ENCODE data around the gene HMG20A. TPM values are rescaled to one million over a fixed set of nuclear protein-coding genes. Genes with fewer than 3 reads are reported as not detected.

HMG20A gene
- total RNA-seq, 2 donors from 2014 or later, result 15.9 to 51.4 TPM

DNA sequence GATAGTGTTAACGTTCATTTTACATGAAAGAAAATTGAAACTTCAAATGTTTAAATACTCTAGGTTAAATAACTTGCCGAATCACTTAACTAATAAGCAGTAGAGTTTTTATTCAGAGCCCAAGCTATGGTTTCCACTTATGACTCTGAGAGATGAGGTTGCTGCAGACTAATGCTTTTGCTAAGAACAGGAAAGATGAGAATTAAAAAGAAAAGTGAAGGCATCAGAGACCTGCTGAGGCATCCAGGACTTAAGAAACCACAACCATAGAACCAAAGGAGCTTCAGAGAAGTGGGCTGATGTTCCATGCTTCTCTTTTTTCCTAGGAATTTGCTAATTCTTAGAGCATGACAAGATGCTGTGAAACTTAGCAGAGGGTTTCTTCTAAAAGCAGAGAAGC is 9.5 kb downstream of the HMG20A start:
- WGBS, result 88% methylated on average over 2 of the region's 2 CpGs
- TF ChIP-seq POLR2AphosphoS5 (IDR thresholded peaks at IDR 0.05) (no peak), POLR2A (IDR thresholded peaks at IDR 0.05) (no peak)
- TF ChIP-seq, protein P1, sequence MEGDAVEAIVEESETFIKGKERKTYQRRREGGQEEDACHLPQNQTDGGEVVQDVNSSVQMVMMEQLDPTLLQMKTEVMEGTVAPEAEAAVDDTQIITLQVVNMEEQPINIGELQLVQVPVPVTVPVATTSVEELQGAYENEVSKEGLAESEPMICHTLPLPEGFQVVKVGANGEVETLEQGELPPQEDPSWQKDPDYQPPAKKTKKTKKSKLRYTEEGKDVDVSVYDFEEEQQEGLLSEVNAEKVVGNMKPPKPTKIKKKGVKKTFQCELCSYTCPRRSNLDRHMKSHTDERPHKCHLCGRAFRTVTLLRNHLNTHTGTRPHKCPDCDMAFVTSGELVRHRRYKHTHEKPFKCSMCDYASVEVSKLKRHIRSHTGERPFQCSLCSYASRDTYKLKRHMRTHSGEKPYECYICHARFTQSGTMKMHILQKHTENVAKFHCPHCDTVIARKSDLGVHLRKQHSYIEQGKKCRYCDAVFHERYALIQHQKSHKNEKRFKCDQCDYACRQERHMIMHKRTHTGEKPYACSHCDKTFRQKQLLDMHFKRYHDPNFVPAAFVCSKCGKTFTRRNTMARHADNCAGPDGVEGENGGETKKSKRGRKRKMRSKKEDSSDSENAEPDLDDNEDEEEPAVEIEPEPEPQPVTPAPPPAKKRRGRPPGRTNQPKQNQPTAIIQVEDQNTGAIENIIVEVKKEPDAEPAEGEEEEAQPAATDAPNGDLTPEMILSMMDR (IDR thresholded peaks at IDR 0.05), result no peak
- Histone ChIP-seq H3K27ac (no peak overlapping the region), H3K4me1 (replicated peaks) (no peaks in the 10 kb centered on the region), H3K36me3 (no peaks in the 10 kb centered on the region), H3K9me3 (no peaks in the 10 kb centered on the region), H3K4me3 (no peak overlapping the region), H3K27me3 (replicated peaks; ENCODE audit: insufficient read depth) (no peaks in the 10 kb centered on the region)
- intact Hi-C loops (cut with DNase I), result no loop called here
- DNase-seq (ENCODE audit: low spot score), result no peak

GRCh38 chr15:77430652-77431051 is 10.0 kb downstream of the HMG20A start:
- H3K27me3 ChIP-seq (replicated peaks; ENCODE audit: insufficient read depth), result no peaks in the 10 kb centered on the region
- WGBS, result 58% methylated on average over 2 of the region's 2 CpGs
- H3K27ac ChIP-seq, result no peak overlapping the region
- intact Hi-C loops (cut with DNase I), result no loop called here
- no peak for DNase-seq (ENCODE audit: low spot score)
- no peaks in the 10 kb centered on the region for H3K4me1 ChIP-seq (replicated peaks)
- H3K4me3 ChIP-seq, result no peak overlapping the region
- H3K9me3 ChIP-seq, result no peaks in the 10 kb centered on the region
- H3K36me3 ChIP-seq, result no peaks in the 10 kb centered on the region
- no peak for TF ChIP-seq POLR2A (IDR thresholded peaks at IDR 0.05)
- TF ChIP-seq, protein P1 (IDR thresholded peaks at IDR 0.05), result no peak
- no peak for TF ChIP-seq POLR2AphosphoS5 (IDR thresholded peaks at IDR 0.05)

GRCh38 chr15:77436822-77437221 is 16.1 kb downstream of the HMG20A start:
- WGBS, result 87% methylated on average over 2 of the region's 2 CpGs
- no peak for DNase-seq (ENCODE audit: low spot score)
- Histone ChIP-seq H3K27me3 (replicated peaks; ENCODE audit: insufficient read depth) (no peaks in the 10 kb centered on the region), H3K9me3 (no peaks in the 10 kb centered on the region), H3K4me1 (replicated peaks) (no peaks in the 10 kb centered on the region), H3K27ac (no peak overlapping the region), H3K36me3 (no peaks in the 10 kb centered on the region), H3K4me3 (no peak overlapping the region)
- TF ChIP-seq, protein P1 (IDR thresholded peaks at IDR 0.05), result no peak
- TF ChIP-seq POLR2A (IDR thresholded peaks at IDR 0.05), result no peak
- TF ChIP-seq POLR2AphosphoS5 (IDR thresholded peaks at IDR 0.05), result no peak
- intact Hi-C loops (cut with DNase I), result no loop called here

DNA sequence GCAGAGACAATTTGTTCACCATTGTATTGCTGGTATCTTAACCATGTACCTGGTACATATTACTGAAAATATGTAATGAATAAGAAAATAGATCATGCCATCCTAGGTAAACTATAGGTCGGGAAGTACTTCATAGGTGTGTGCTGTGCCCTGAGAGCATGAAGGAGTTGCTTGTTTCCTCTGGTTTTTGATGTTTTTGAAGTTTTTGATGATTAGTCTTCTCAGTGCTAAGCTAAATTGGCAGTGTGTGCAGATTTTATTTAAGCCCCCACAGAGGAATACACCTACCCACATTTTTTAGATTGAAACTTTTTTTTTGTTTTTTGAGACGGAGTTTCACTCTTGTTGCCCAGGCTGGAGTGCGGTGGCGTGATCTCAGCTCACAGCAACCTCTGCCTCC is 16.6 kb downstream of the HMG20A start:
- H3K4me3 ChIP-seq, result no peak overlapping the region
- H3K9me3 ChIP-seq, result no peaks in the 10 kb centered on the region
- no peaks in the 10 kb centered on the region for H3K27me3 ChIP-seq (replicated peaks; ENCODE audit: insufficient read depth)
- intact Hi-C loops (cut with DNase I), result no loop called here
- WGBS, result 89% methylated on average over 4 of the region's 4 CpGs
- no peaks in the 10 kb centered on the region for H3K4me1 ChIP-seq (replicated peaks)
- DNase-seq (ENCODE audit: low spot score), result no peak
- no peak overlapping the region for H3K27ac ChIP-seq
- H3K36me3 ChIP-seq, result no peaks in the 10 kb centered on the region
- TF ChIP-seq POLR2AphosphoS5 (IDR thresholded peaks at IDR 0.05), result no peak
- TF ChIP-seq POLR2A (IDR thresholded peaks at IDR 0.05), result no peak
- TF ChIP-seq, protein P1 (IDR thresholded peaks at IDR 0.05), result no peak

- H3K4me1 ChIP-seq (replicated peaks), result no peaks in the 10 kb centered on the region
- WGBS, result 66% methylated on average over 3 of the region's 3 CpGs
- TF ChIP-seq POLR2A (IDR thresholded peaks at IDR 0.05), result no peak
- no peak for TF ChIP-seq POLR2AphosphoS5 (IDR thresholded peaks at IDR 0.05)
- TF ChIP-seq, protein P1 (IDR thresholded peaks at IDR 0.05), result no peak
- no peak for DNase-seq (ENCODE audit: low spot score)
- no peak overlapping the region for H3K4me3 ChIP-seq
- H3K9me3 ChIP-seq, result no peaks in the 10 kb centered on the region
- H3K27me3 ChIP-seq (replicated peaks; ENCODE audit: insufficient read depth), result no peaks in the 10 kb centered on the region
- H3K36me3 ChIP-seq, result no peaks in the 10 kb centered on the region
- H3K27ac ChIP-seq, result no peak overlapping the region
- intact Hi-C loops (cut with DNase I), result no loop called here
Observed at GRCh38 chr15:77440378-77440999, 19.8 kb downstream of the HMG20A start.

All from prostate gland (tissue), 2 donors.